ENCODE results near the gene MRPS10. TPM values are rescaled to one million over a fixed set of nuclear protein-coding genes. Genes with fewer than 3 reads are reported as not detected.

MRPS10 gene
- total RNA-seq, 1 experiment from 2014 or later = 62.9 TPM

- peaks cover 9% of the 10 kb centered on the region for H3K4me1 Mint-ChIP-seq (ENCODE audit: insufficient read depth, unreplicated experiment)
- no peaks in the 10 kb centered on the region for H3K27me3 Mint-ChIP-seq (ENCODE audit: insufficient read depth, unreplicated experiment)
- intact Hi-C loops (cut with micrococcal nuclease) = no loop called here
- H3K4me3 Mint-ChIP-seq (ENCODE audit: unreplicated experiment) = no peak overlapping the region
- no TSS peak for BruUV-seq (replicated peaks)
- CTCF ChIA-PET = interaction anchor here (0.6 to 5.1 kb wide), 5 partner anchors 15 to 479 kb away, joined by 3 to 25 read pairs (median 3); partner anchors contain the start of gene PRICKLE4
- H3K36me3 Mint-ChIP-seq (ENCODE audit: insufficient read depth, unreplicated experiment) = peaks cover 55% of the 10 kb centered on the region
- no peak for TF ChIP-seq CTCF (IDR thresholded peaks at IDR 0.05; ENCODE audit: unreplicated experiment)
- POLR2A ChIA-PET = no interaction called here
- DNase-seq (ENCODE audit: unreplicated experiment) = no peak
- no peak overlapping the region for H3K27ac Mint-ChIP-seq (ENCODE audit: low read depth, unreplicated experiment)
- no peaks in the 10 kb centered on the region for H3K9me3 Mint-ChIP-seq (ENCODE audit: unreplicated experiment)
Measured at GRCh38 chr6:42259841-42260395, 42.3 kb upstream of the MRPS10 start.

- intact Hi-C loops (cut with micrococcal nuclease) = no loop called here
- BruUV-seq (replicated peaks) = no TSS peak
- H3K27me3 Mint-ChIP-seq (ENCODE audit: insufficient read depth, unreplicated experiment) = no peaks in the 10 kb centered on the region
- no peak for DNase-seq (ENCODE audit: unreplicated experiment)
- TF ChIP-seq CTCF (IDR thresholded peaks at IDR 0.05; ENCODE audit: unreplicated experiment) = no peak
- H3K4me3 Mint-ChIP-seq (ENCODE audit: unreplicated experiment) = no peak overlapping the region
- ChIA-PET CTCF (interaction anchor here (0.6 to 1.0 kb wide), 2 partner anchors 15 to 479 kb away, joined by 3 read pairs; partner anchors contain the start of gene PRICKLE4), POLR2A (interaction anchor here (1.0 kb wide), 1 partner anchor 306 kb away, joined by 4 read pairs; no protein-coding TSS in a partner anchor)
- H3K27ac Mint-ChIP-seq (ENCODE audit: low read depth, unreplicated experiment) = no peak overlapping the region
- H3K4me1 Mint-ChIP-seq (ENCODE audit: insufficient read depth, unreplicated experiment) = peaks cover 9% of the 10 kb centered on the region
- H3K36me3 Mint-ChIP-seq (ENCODE audit: insufficient read depth, unreplicated experiment) = peaks cover 61% of the 10 kb centered on the region
- H3K9me3 Mint-ChIP-seq (ENCODE audit: unreplicated experiment) = no peaks in the 10 kb centered on the region
Measured at GRCh38 chr6:42259286-42259685, 41.6 kb upstream of the MRPS10 start.

GRCh38 chr6:42257614-42258013 lies 40.0 kb upstream of the MRPS10 start:
- Mint-ChIP-seq H3K4me3 (ENCODE audit: unreplicated experiment) (no peak overlapping the region), H3K4me1 (ENCODE audit: insufficient read depth, unreplicated experiment) (peaks cover 10% of the 10 kb centered on the region), H3K27ac (ENCODE audit: low read depth, unreplicated experiment) (no peak overlapping the region), H3K27me3 (ENCODE audit: insufficient read depth, unreplicated experiment) (no peaks in the 10 kb centered on the region), H3K9me3 (ENCODE audit: unreplicated experiment) (no peaks in the 10 kb centered on the region), H3K36me3 (ENCODE audit: insufficient read depth, unreplicated experiment) (peaks cover 68% of the 10 kb centered on the region)
- ChIA-PET CTCF (no interaction called here), POLR2A (interaction anchor here (0.7 to 1.7 kb wide), 2 partner anchors 30 to 91 kb away, joined by 3 read pairs; no protein-coding TSS in a partner anchor)
- TF ChIP-seq CTCF (IDR thresholded peaks at IDR 0.05; ENCODE audit: unreplicated experiment) = no peak
- no peak for DNase-seq (ENCODE audit: unreplicated experiment)
- no TSS peak for BruUV-seq (replicated peaks)
- intact Hi-C loops (cut with micrococcal nuclease) = no loop called here

- intact Hi-C loops (cut with micrococcal nuclease) = no loop called here
- TF ChIP-seq CTCF (IDR thresholded peaks at IDR 0.05; ENCODE audit: unreplicated experiment) = no peak
- CTCF ChIA-PET = no interaction called here
- Mint-ChIP-seq H3K27ac (ENCODE audit: low read depth, unreplicated experiment) (no peak overlapping the region), H3K4me1 (ENCODE audit: insufficient read depth, unreplicated experiment) (peaks cover 14% of the 10 kb centered on the region), H3K9me3 (ENCODE audit: unreplicated experiment) (no peaks in the 10 kb centered on the region), H3K36me3 (ENCODE audit: insufficient read depth, unreplicated experiment) (peaks cover 70% of the 10 kb centered on the region), H3K4me3 (ENCODE audit: unreplicated experiment) (no peak overlapping the region), H3K27me3 (ENCODE audit: insufficient read depth, unreplicated experiment) (no peaks in the 10 kb centered on the region)
- no TSS peak for BruUV-seq (replicated peaks)
- POLR2A ChIA-PET = interaction anchor here (1.7 kb wide), 1 partner anchor 30 kb away, joined by 3 read pairs; no protein-coding TSS in a partner anchor
- no peak for DNase-seq (ENCODE audit: unreplicated experiment)
Measured at GRCh38 chr6:42257063-42257462, 39.4 kb upstream of the MRPS10 start.

Measured in MCF 10A (cell line).